CD4-positive, alpha-beta T cell treated with Interleukin-4 for 1 hour (primary cell): Measurements from ENCODE around the gene C1orf146.
"Not testable (repeated sequence)": the region's sequence is repeated elsewhere in the genome, so short reads cannot be mapped to it uniquely, and the experiment has no call there.

ENCODE experiments used
- DNase-seq, 2 donors: peaks; one replicate each; pipeline ENCODE4 v3.0.0-alpha.2; 2020 to 2022

C1orf146 gene, protein sequence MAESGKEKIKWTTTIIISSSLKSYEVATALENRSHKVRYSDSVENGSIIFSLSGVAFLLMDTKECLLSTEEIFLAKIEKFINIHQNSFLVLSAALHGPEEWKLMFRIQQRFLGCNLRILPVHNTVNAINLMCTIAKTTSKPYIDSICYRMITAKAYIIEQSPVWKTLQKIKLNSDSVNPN

DNA sequence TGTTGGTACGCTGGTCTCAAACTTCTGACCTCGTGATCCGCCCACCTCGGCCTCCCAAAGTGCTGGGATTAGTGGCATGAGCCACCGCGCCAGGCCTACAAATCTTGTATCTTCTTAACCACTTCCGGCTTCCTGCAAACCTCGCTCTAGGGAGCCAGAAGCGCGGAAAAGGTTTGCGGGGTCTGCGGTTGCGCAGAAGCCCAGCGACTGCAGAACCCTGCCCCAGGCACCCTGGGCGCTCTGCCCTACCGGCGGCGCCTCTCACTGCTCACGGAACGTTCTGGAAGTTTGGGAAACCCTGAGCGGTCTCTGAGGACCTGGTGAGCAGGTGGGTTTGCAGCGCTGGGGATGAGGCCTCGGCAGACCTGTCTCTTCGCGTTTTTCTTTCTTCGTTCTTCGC is at the start of gene C1orf146:
C1orf146 (plus strand) TSS at position 195 of the 400 bp plus-strand sequence. CDS start 13,506 bp downstream, outside the sequence.
- DNase-seq, result no peak

DNA sequence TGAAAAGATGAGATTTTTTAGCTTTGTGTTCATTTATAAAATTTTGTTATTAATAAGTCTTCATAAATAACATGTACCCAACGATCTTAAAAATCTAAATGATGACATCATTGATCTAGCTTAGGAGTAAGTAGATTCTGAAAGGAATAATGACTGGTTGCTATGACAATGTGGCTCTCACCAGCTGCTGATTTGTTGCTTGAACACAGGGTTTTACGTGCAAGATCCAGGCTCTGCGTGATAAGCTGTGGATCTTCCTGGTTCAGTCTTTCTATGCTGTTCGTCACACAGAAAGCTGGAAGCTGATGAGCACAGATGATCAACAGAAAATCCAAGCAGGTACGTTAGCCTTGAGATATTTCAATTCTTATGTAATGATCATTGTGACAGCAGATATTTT is 49.1 kb upstream of the C1orf146 start:
- DNase-seq, result no peak

DNA sequence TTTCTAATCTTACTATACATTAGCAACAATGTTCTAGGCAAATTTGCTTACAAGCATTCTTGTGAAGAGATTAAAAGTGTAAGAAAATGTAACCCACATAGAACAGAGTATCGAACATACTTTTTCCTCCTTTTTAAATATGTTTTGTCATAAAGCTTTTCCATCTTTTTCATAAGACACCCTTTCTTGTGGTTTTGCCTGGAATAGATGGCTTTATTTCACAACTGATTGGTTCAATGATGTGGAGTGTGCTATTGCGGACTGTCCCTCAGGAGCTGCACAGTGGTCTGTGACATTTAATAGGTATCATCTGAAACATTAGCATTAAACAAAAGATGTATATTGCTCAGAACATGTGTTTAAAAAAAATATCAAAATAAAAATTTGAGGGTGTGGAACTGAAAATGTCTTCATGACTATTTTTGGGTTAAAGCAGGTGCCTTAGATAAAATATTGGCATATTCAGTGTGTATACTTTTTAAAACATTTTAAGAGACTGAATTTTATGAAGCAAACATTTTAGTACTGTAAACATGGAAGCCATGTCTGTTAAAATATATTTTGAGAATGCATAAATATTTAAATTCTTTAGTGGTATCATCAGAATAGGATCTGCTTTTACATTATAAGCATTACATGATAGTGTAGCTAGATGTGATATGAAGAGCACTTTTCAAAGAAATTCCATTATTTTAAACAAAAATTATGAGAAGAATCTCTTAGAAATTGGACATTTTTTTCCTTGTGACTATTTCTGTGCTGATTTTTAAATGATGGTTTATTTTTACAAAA is 48.3 kb upstream of the C1orf146 start:
- no peak for DNase-seq

DNA sequence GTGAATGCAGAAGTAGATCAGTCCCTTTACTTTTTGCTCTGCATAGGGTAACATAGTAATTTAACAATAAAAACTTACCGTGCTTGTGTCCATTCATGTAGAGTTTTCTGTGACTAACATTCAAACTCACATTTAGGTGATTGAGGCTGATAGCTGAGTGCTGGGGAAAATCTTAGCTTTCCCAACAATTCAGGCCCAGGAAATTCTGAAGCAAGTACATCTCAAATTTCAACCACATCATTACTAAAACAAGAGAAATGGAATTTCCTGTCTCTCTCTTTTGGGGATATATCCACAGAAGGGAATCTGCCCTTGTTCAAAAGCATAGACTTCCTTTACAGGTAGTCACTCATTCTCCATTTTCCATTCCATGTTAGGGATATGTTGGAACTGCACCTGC is 33.1 kb upstream of the C1orf146 start:
- no peak for DNase-seq

DNA sequence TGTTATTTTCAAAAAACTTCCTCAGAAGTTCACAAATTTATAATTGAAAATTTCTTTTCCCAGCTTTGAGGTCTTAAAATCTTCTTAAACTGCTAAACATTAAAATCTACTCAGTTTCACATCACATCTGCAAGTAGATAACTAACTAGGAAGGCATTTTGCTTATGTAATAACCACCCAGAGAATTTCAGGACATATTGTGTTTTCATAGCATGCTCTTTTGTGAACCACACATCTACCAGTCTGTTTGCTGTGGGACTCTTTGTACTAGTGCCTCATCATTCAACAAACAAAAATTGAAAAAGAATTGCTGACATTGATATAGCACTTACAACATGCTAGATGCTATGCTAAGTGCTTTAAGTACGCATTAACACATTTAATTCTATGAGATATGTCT is 31.6 kb upstream of the C1orf146 start:
- no peak for DNase-seq

DNA sequence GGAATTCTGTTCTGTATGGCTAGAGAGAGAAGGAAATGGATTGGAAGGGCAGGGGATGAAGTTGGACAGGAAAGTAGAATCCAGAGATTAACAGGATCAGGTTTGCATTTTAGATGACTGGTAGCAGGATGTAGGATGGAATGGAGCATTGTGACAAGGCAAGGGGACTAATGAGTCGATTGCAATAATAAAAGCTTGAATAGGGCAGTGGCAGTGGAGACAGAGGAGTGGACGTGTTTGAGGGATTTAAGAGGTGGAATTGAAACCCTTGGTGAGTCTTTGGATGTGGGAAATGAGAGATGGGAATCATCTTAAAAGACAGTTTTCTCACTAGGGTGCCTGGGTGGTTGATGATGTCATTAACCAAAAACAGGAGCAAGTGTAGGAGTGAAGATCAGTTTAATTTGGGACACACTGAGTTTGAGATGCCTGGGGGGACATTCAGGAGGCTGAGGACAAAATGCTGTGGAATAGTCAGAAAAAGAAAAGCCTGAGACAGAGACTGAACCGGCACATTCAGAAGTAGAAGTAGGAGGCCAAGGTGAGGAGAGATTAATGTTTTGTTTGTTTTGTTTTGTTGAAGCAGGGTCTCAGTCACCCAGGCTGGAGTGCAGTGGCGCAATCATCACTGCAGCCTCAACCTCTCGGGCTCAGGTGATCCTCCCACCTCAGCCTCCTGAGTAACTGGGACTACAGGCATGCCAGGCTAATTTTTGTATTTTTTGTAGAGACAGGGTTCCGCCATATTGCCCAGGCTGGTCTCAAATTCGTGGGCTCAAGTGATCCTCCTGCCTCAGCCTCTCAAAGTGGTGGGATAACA is 29.1 kb upstream of the C1orf146 start:
- no peak for DNase-seq

DNA sequence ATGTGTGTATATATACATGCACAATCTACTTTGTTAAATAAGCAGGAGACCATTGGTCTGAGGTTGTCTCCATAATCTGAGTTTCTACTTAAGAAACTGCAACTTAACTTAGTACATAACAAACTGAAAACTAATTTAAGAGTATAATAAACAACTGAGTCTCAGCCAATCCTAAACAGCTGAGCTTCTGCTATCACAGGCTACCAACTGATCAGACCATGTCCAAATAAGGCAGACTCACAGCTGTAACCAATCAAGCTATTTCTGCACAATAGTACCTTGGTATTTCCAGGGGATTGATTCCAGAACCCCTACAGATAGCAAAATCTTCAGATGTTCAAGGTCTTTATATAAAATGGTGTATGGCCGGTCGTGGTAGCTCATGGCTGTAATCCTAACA is 26.0 kb upstream of the C1orf146 start:
- DNase-seq, result no peak

DNA sequence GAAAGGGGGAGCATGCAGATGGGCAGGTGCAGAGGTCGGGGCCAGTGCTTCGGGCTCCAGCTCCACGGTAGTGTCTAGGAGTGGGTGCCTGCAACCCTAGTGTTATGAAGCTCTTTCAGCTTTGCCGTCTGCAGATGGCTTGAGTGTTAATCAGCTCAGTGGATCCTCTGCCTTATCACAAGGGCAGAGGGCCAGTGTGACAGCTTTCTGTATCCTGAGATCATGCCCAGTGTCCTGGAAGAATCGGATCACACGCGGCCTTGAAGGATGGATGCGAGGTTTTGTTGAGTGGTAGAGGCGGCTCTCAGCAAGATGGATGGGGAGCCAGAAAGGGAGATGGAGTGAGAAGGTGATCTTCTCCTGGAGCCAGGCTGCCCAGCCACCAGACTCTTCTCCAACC is 25.5 kb upstream of the C1orf146 start:
- no peak for DNase-seq

DNA sequence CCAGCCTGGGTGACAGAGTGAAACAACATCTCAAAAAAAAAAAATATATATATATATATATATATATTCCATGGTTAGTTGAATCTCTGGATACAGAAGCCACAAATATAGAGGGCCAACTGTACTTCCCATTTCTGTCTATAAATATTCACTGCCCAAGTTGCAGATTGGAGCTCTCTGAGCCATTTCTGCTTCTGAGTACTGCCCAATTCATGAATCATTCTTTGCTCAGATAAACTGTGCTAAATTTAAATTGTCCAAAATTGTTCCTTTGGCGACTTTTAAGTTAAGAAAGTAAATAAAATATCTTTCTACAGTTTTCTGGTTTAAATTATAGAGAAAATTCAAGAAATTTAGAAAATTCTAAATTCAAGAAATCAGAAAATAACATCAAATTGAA is 23.2 kb upstream of the C1orf146 start:
- no peak for DNase-seq

DNA sequence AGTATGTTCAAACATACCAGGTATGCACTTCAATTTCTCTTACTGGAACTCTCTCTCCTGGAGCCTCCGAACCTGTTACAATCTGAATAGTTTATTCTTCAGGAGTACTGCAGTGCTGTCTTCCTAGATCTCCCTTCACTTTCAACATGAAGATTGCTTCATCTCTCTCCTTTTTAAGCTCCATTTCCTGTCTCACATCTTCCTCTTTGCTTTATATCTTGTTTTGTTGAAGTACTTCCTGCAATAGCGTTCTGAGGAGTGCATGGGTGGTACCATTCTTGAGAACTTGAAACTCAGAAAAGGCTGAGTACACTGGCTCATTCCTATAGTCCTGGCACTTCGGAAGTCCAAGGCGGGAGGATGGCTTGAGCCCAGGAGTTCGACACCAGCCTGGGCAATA is 15.7 kb upstream of the C1orf146 start:
- peak in 1 of 2 donors; percentile 7 for DNase-seq

DNA sequence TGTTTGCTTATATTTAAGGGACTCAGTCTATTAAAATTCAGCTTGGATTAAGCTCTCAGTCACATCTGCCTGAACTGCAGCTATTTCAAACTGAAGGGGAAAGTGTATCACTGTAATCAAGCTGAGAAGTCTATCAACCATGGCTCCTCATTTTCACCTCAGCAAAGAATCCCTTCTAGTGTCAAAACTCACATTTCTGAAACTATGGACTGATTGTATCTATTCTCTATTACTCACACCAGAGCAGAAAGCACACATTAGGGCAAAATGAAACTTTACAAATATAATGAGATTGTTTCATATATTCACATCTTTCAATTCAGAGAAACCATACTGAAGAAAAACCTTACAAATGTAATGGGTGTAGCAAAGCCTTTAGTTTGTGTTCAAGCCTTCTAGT is 14.6 kb upstream of the C1orf146 start:
- DNase-seq, result no peak

DNA sequence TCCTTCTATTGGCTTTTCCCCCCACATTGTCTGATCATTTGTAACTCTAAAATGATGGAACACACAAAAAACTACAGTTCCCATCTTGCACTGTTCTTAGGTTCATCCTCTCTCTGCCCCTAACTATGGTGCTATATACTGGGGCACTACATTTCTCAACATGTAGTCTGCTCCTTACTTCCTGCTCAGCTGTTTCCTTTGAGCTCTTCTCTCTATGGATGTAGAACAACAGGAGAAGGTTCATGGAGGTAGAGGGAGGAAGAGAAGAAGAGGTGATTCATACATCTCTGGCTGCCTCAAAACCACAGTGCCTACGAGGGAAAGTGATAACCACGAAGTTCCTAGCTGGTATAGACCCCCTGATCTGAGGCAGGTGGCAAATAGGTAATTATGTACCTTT is 7.0 kb upstream of the C1orf146 start:
- DNase-seq, result no peak

DNA sequence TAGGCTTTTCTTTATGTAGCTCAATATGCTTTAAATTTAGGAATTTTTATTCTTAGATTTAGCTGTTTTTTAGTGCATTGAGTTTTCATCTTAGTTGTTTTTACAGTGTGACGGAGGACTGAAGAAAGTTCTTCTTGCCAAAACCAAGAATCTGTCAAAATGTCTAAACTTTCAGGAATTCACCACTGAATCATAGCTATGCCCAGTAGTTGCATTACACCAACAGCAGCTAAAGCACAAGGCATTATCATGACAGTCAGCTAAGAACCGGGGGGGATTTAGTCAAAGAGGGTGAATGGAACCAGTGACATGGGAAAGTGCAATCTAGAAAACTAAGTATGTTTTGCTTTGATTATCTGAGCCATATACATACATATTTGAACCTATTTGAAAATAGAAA is 6.5 kb upstream of the C1orf146 start:
- DNase-seq, result no peak

DNA sequence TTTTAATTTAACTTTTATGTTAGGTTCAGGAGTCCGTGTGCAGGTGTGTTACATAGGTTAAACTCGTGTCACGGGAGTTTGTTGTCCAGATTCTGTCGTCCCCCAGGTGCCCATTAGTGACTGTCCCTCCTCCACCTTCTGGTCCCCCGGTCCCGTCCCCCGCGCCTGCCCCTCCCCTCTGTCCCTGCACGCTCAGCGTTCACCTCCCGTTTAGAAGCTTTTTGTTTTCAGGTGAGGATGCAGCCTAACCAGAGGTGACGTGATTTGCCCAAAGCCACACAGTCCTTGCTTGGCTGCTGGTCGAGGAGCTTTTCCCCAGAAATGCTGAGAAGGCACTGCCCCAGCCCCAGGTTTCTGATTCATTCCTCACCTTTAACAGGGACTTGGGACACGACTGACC is 844 bp downstream of the C1orf146 start:
- no peak for DNase-seq

DNA sequence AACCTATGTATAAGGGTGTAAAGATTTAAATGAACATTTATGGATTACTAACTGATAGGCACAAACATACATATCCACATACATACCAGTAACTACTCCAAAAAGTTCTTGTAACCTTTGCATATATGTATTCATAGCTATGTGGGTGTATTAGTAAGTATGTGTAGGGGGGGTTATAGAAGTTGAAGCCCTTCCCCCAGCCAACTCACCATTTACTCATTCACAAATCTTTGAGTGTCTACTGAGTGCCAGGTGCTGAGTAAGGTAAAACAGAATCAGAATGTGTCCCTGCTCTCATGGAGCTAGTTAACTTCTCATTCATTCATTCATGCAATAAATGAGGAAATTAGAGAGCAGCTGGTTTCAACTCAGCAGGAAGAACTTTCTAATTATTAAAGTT is 1.3 kb downstream of the C1orf146 start:
- no peak for DNase-seq

DNA sequence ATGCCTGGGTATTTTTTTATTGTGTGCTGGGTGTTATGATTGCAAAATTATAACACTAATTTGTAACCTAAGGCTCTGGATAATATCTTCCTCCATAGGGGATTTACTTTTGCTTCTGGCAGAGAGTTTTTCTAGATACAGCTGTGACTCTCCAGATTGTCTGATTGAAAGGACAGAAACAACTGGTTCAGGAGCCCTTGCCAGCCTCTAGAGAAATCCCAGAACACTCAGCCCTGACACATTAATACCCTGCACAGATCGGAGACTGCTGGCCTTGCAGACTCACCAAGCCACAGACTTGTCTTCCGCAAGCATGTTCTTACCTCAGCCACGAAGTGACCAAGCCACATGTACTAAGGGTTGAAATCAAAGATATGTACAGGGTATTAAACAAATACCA is 10.7 kb downstream of the C1orf146 start:
- DNase-seq, result no peak

DNA sequence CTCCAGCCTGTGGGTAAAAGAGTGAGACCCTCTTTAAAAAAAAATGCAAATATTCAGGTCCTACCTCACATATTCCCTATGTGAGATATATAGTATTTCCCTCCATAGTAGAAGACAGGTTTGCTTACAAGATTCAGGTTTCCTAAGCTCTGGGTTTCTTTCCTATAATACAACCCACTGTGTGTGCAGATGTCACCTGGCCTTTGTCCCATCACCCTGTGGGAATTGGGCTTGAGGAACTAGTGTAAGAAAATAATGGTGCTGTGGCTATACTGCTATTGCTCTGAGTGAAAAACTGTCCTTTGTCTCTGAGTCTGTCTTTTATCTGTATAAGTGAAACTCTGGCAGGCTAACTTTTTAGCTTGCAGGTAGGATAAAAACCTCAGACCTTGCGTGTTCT is 13.0 kb downstream of the C1orf146 start:
- no peak for DNase-seq

DNA sequence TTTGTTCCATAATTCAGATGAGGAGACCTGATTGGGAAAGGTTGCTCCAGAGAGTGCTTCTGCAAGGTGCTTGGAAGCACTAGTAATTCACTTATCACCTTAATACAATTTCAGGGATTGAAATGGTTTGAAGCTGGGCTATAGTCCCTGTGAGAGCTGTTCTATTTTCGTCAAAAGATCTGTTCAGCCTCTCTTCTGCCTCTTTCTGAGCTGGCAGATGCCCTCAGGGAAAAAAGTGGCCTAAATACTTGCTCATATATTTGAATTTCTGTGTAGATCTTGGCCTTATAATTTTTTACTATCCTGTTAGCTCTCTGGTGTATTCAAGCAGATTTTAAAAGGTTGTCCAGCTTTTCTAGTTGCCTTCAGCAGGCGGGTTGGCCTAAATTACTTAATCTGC is 22.3 kb downstream of the C1orf146 start:
- no peak for DNase-seq

DNA sequence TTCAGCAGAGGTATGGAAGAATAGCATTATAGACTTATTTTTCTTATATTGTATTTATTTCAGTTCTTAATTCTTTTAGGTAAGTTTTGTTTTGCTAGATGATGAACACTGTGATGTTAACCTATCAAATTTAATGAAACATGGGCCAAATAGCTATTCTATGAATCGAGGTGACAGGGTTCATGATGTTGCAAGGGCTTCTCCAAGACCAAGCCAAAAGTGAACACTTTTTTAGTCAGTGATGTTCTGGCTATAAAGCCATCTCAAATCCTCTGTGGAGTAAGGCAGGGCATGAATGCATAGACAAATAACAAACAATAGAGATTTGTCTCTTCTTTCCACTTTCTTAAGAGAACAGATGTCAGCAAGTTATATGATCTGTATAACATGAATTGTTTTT is 26.7 kb downstream of the C1orf146 start:
- DNase-seq, result no peak

DNA sequence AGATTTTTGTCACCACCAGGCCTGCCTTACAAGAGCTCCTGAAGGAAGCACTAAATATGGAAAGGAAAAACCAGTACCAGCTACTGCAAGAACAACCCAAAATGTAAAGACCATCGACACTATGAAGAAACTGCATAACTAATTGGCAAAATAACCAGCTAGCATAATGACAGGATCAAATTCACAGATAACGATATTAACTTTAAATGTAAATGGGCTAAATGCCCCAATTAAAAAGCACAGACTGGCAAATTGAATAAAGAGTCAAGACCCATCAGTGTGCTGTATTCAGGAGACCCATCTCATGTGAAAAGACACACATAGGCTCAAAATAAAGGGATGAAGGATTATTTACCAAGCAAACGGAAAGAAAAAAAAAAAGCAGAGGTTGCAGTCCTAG is 37.0 kb downstream of the C1orf146 start:
- not testable (repeated sequence) for DNase-seq

DNA sequence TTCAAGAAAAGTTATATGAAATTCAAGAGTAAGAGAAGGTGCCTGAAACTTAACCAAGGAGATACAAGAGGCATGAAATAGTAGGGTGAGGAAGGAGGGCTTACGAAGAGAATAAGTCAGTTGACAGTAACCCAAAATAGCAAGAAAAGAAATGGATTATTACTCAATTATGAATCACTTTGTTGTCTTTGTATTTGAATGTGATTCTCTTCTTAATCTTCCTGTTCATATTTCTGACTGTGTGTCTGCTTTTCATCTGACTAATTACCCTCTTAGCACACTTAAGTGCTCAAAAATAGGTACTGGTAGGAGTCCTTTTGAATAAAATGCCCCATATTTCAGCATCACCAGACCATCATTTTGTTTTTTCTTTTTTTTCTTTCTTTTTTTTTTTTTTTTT is 41.6 kb downstream of the C1orf146 start:
- no peak for DNase-seq

DNA sequence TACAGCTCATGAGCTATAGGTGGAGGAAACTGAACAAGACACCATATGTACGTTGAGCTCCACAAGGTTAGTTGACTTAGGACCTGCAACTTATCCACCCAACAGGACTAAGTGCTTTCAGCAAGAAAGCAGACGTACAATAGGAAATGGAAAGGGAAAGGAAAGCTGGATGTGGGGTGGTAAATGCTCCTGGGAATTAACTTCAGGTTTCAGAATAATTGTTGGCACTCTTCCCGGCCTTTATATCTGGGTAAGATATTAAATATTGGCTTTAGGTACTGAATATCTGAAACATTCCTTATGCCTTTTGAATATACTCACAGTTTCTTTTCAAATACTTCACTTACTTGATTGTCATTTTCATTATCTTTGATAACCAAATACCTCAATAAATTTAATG is 44.8 kb downstream of the C1orf146 start:
- DNase-seq, result no peak

DNA sequence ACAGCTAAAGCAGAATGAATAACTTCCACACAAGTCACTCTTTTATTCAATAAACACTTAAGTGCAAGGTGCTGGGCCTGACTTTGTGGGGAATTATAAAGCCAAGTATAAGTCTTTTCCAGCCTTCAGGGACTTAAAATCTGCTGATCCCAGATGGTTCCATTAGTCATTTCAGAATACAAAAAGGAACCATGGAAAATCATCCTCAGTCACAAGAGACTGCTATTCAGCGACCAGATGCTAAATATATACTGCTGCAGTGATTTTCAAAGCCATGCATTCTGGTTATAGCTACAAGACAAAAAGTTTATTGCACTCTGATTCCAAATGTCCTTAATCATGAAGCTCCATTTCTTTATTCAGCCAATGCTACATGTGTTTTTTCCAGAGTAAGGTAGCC is 55.3 kb downstream of the C1orf146 start:
- DNase-seq, result no peak

DNA sequence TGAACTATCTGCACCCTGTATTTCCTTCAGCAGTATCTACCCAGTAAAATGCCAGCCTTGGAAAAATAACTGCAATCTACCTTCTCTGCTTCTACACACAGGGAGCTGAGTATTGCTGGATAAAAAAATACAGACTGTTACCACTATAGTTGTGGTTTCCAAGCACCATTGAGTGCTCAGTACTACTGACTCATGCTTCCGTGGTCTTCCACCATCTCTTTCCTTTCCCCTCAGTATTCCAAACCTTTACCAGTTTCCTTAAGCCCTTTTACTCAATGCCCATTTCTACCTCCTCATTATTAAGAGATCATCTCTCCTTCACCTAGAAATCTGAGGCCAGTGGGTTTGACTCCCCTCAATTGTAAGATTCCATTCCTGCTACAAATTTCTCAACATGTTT is 57.2 kb downstream of the C1orf146 start:
- no peak for DNase-seq
